ENCODE results near the gene SNCG.
"Not testable (repeated sequence)": the region's sequence is repeated elsewhere in the genome, so short reads cannot be mapped to it uniquely, and the experiment has no call there.

The SNCG gene

DNA sequence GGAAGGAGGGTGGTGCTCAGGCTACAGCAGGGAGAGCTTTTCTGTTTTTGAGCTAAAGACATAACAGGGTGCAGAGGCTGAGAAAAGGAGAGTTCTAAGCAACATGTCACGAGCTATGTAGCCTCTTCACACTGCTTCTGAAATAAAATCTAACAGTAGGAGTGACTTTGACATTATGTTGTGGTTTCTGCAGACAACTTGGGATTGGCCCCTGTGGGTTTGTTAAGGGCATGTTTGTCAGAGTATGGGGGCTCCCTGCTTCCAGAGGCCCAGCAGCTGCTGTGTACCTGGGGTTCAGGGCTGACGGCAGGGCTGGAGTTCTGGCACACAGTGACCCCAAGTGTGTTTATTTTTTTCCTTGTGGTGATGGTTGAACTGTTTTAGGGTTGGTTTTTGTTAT is 25.7 kb upstream of the SNCG start:
- DNase-seq (ENCODE audit: low read depth): no peak
- no peak overlapping the region for H3K4me3 ChIP-seq (replicated peaks; ENCODE audit: low read depth, low read length)

DNA sequence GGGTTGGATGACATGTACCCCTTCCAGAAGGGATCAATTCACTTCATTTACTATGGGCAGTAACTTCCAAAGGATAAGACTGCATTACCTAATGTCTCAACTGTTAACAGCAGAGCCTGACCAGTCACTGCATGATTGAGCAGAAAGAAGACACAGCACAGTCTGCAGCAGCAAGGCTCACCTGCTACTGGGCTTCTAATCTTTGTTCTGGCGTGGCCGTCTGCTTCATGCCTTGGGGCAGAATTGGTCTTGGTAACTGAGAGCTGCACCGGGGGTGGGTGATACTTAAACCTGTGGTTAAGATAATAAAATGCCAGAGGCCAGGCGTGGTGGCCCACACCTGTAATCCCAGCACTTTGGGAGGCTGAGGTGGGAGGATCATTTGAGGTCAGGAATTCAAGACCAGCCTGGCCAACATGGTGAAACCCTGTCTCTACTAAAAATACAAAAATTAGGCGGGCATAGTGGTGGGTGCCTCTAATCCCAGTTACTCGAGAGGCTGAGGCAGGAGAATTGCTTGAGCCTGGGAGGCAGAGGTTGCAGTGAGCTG is 24.2 kb upstream of the SNCG start:
- DNase-seq (ENCODE audit: low read depth); H3K4me3 ChIP-seq (replicated peaks; ENCODE audit: low read depth, low read length): not testable (repeated sequence)

More for the DNA sequence above, 25.7 kb upstream of the SNCG start:
- TF ChIP-seq, protein P1, sequence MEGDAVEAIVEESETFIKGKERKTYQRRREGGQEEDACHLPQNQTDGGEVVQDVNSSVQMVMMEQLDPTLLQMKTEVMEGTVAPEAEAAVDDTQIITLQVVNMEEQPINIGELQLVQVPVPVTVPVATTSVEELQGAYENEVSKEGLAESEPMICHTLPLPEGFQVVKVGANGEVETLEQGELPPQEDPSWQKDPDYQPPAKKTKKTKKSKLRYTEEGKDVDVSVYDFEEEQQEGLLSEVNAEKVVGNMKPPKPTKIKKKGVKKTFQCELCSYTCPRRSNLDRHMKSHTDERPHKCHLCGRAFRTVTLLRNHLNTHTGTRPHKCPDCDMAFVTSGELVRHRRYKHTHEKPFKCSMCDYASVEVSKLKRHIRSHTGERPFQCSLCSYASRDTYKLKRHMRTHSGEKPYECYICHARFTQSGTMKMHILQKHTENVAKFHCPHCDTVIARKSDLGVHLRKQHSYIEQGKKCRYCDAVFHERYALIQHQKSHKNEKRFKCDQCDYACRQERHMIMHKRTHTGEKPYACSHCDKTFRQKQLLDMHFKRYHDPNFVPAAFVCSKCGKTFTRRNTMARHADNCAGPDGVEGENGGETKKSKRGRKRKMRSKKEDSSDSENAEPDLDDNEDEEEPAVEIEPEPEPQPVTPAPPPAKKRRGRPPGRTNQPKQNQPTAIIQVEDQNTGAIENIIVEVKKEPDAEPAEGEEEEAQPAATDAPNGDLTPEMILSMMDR (IDR thresholded peaks at IDR 0.05; ENCODE audit: low read length, missing control alignments): no peak

DNA sequence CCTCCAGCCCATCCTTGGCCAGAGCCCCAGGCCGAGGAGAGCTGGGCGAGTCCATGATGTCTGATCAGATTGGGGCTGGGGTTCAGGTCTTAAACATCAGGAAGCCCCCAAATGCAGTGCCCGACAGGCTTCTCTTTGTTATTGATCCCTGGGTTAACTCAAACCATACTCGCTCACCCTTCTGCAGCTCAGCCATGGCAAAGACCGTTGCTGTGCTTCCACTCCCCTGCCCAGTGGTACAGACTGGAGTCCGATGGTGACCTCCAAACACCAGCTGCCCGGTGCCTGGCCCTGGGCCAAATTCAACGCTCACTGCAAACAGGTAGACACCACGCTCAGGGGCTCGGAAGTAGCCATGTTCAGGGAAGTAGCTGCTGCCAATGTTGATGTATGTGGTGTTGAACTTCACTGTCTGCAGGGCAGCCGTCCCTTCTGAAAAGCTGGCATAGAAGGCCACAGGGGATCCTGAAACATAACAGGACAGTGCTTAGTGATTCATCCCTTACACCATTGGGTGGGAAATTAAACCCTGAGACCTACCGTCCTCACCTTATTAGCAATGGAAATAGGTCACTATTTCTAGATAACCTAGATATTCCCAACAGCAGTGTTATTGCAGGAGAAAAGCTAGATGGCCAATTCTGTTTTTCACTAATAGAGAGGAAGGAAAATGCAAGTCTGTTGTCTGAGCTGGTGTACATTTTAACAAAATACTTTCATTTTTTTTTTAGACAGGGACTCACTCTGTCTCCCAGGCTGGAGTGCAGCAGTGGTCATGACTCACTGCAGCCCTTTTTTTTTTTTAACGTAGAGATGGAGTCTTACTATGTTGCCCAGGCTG is 21.5 kb upstream of the SNCG start:
- TF ChIP-seq, protein P1 (IDR thresholded peaks at IDR 0.05; ENCODE audit: low read length, missing control alignments): no peak
- no peak for DNase-seq (ENCODE audit: low read depth)
- no peak overlapping the region for H3K4me3 ChIP-seq (replicated peaks; ENCODE audit: low read depth, low read length)

DNA sequence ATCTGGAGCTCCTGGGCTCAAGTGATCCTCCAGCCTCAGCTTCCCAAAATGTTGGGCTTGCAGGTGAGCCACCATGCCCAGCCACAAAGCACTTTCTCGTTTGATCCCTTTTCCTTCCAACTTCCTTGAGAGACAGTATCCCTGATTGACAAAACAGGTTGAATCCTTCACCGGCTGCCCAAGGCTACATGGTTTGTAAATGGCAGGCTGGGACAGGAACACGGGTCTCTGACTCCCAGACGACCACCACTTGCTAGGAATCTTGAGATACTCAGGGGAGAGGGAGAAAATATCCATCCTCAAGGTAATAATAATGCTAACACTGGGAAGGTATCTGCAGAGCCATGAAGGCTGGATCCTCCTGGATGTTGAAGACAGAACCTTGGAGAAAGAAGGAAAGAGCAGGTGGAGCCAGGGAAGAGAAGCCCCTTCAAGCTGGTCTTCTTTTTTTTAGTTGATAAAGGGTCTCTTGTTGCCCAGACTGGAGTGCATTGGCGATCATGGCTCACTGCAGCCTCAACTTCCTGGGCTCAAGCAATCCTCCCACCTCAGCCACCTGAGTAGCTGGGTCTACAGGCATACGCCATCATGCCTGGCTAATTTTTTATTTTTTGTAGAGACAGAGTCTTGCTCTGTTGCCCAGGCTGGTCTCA is 20.8 kb upstream of the SNCG start:
- TF ChIP-seq, protein P1 (IDR thresholded peaks at IDR 0.05; ENCODE audit: low read length, missing control alignments): no peak
- DNase-seq (ENCODE audit: low read depth): no peak
- H3K4me3 ChIP-seq (replicated peaks; ENCODE audit: low read depth, low read length): no peak overlapping the region

DNA sequence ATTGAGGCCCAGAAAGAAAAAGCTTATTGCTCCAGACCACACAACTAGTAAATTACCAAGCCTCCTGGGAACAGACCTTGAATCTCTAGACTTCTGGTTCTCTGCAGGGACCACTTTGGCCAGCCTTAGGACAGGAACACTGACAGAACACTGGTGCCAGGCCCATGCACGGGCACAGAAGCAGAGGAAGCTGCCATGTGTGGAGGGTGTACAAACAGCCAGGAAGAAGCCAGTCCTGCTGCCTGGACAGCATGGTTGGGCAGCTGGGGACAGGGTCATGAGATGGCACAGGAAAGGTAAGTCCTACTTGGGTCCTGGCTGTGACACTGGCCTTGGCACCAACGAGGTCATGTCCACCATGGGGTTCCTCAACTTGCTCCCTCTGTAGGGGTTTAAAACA is 20.1 kb upstream of the SNCG start:
- TF ChIP-seq, protein P1 (IDR thresholded peaks at IDR 0.05; ENCODE audit: low read length, missing control alignments): no peak
- H3K4me3 ChIP-seq (replicated peaks; ENCODE audit: low read depth, low read length): no peak overlapping the region

DNA sequence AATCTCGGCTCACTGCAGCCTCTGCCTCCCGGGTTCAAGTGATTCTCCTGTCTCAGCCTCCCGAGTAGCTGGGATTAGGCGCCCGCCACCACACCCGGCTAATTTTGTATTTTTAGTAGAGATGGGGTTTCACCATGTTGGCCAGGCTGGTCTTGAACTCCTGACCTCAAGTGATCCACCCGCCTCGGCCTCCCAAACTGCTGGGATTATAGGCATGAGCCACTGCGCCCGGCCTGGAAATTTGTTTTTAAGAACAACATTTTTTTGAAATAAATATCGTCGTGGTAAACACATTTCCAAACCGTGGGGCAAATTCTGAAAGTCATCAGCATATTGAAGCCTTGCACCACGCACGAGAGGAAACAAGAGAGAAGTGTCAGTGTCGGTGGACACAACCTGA is 18.3 kb upstream of the SNCG start:
- not testable (repeated sequence) for H3K4me3 ChIP-seq (replicated peaks; ENCODE audit: low read depth, low read length); DNase-seq (ENCODE audit: low read depth)

More for the DNA sequence above, 20.1 kb upstream of the SNCG start:
- DNase-seq (ENCODE audit: low read depth): no peak

DNA sequence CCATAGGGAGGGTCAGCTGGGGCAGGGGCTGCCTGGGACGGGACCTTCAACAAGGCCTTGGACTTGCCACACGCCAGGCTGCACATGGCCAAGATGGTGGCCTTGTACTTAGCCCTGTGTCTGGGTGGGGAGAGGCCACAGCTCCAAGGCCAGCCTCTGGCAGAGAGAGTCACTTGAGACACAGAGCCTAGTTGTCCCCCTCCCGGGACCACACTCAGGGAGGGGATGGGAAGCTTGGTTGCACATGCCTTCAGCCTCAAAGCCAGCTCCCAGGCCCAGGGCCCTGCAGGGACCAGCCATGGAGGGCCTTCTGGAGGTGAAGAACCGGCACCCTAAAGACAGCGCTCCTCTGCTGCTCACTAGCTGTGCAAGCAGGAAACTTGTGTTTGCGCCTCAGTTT is 17.7 kb upstream of the SNCG start:
- H3K4me3 ChIP-seq (replicated peaks; ENCODE audit: low read depth, low read length): no peak overlapping the region
- no peak for DNase-seq (ENCODE audit: low read depth)
- TF ChIP-seq, protein P1 (IDR thresholded peaks at IDR 0.05; ENCODE audit: low read length, missing control alignments): no peak
